ENCODE measurements around the gene ABCD1.

DNA sequence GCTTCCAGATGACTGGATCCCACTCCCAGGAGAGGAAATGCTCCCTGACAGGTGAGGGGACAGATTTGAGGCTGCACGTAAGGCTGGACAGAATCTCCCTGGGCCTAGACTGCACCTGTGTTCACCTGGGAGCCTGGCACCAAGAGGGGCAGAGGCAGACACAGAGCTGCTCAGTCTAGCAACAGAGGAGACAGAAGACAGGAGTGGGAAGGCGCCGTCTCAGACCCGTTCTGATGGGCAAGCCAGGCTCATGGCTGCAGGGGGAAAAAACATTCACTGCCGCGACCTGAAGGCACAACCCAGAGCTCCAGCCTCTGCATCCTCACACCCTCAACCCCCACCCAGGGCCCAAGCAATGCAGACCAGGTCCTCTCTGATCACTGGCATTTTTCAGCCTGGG is 17.2 kb upstream of the ABCD1 start:
- TF ChIP-seq, protein P1, sequence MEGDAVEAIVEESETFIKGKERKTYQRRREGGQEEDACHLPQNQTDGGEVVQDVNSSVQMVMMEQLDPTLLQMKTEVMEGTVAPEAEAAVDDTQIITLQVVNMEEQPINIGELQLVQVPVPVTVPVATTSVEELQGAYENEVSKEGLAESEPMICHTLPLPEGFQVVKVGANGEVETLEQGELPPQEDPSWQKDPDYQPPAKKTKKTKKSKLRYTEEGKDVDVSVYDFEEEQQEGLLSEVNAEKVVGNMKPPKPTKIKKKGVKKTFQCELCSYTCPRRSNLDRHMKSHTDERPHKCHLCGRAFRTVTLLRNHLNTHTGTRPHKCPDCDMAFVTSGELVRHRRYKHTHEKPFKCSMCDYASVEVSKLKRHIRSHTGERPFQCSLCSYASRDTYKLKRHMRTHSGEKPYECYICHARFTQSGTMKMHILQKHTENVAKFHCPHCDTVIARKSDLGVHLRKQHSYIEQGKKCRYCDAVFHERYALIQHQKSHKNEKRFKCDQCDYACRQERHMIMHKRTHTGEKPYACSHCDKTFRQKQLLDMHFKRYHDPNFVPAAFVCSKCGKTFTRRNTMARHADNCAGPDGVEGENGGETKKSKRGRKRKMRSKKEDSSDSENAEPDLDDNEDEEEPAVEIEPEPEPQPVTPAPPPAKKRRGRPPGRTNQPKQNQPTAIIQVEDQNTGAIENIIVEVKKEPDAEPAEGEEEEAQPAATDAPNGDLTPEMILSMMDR (IDR thresholded peaks at IDR 0.05), result no peak
- no peak for TF ChIP-seq POLR2A (IDR thresholded peaks at IDR 0.05)
- TF ChIP-seq POLR2AphosphoS5 (IDR thresholded peaks at IDR 0.05), result no peak
